ENCODE results near the gene ZDHHC13.
A peak's percentile ranks its signal among the peaks of the same experiment; 100 is the strongest.

Gene ZDHHC13

GRCh38 chr11:19199048-19199447 is 82.1 kb downstream of the ZDHHC13 start:
- Mint-ChIP-seq H3K27me3 (ENCODE audit: low read depth) (no peaks in the 10 kb centered on the region), H3K9me3 (no peaks in the 10 kb centered on the region), H3K4me3 (peak overlapping the region in 1 of 3 experiments; percentile 71), H3K4me1 (peaks cover 57% of the 10 kb centered on the region), H3K36me3 (ENCODE audit: low read depth) (no peaks in the 10 kb centered on the region), H3K27ac (peak overlapping the region; percentile 89 to 94 (median 90))
- TF ChIP-seq CTCF (IDR thresholded peaks at IDR 0.05; ENCODE audit: unreplicated experiment in 3 of 3) = no peak

GRCh38 chr11:19199771-19200170 is 82.8 kb downstream of the ZDHHC13 start:
- Mint-ChIP-seq H3K4me3 (peak overlapping the region in 1 of 3 experiments; percentile 71), H3K4me1 (peaks cover 53% of the 10 kb centered on the region), H3K9me3 (no peaks in the 10 kb centered on the region), H3K27me3 (ENCODE audit: low read depth) (no peaks in the 10 kb centered on the region), H3K36me3 (ENCODE audit: low read depth) (no peaks in the 10 kb centered on the region), H3K27ac (peak overlapping the region; percentile 89 to 94 (median 90))
- no peak for TF ChIP-seq CTCF (IDR thresholded peaks at IDR 0.05; ENCODE audit: unreplicated experiment in 3 of 3)

- Mint-ChIP-seq H3K36me3 (ENCODE audit: low read depth) (no peaks in the 10 kb centered on the region), H3K27me3 (ENCODE audit: low read depth) (no peaks in the 10 kb centered on the region), H3K4me3 (peak overlapping the region; percentile 45 to 71 (median 45)), H3K9me3 (no peaks in the 10 kb centered on the region), H3K4me1 (peaks cover 45% of the 10 kb centered on the region), H3K27ac (peak overlapping the region; percentile 89 to 94 (median 90))
- no peak for TF ChIP-seq CTCF (IDR thresholded peaks at IDR 0.05; ENCODE audit: unreplicated experiment in 3 of 3)
Observed at GRCh38 chr11:19200410-19201201, 83.6 kb downstream of the ZDHHC13 start.

GRCh38 chr11:19201737-19202605 is 85.0 kb downstream of the ZDHHC13 start, which contains the start of gene CSRP3:
TSS of gene CSRP3 (minus strand) at chr11:19201983. CDS start at chr11:19192448, 9,535 bp downstream.
- Mint-ChIP-seq H3K4me3 (peak within 1 kb of the TSS in 2 of 3 experiments; percentile 52 to 71), H3K27ac (peak within 1 kb of the TSS; percentile 89 to 94 (median 90)), H3K9me3 (no peaks in the 10 kb centered on the region), H3K27me3 (ENCODE audit: low read depth) (peaks cover 5% of the 10 kb centered on the region), H3K4me1 (peaks cover 37% of the 10 kb centered on the region), H3K36me3 (ENCODE audit: low read depth) (no peaks in the 10 kb centered on the region)
- no peak for TF ChIP-seq CTCF (IDR thresholded peaks at IDR 0.05; ENCODE audit: unreplicated experiment in 3 of 3)

GRCh38 chr11:19204836-19205235 is 87.9 kb downstream of the ZDHHC13 start:
- Mint-ChIP-seq H3K4me1 (peaks cover 38% of the 10 kb centered on the region), H3K27me3 (ENCODE audit: low read depth) (peaks cover 22% of the 10 kb centered on the region), H3K4me3 (no peak overlapping the region), H3K36me3 (ENCODE audit: low read depth) (no peaks in the 10 kb centered on the region), H3K9me3 (no peaks in the 10 kb centered on the region), H3K27ac (no peak overlapping the region)
- no peak for TF ChIP-seq CTCF (IDR thresholded peaks at IDR 0.05; ENCODE audit: unreplicated experiment in 3 of 3)
